Measurements from ENCODE around the gene ACO2.

- TF ChIP-seq CTCF (IDR thresholded peaks at IDR 0.05) (peak; percentile 54 to 93 (median 90)), POLR2A (IDR thresholded peaks at IDR 0.05) (no peak)
These were observed 48.5 kb downstream of the ACO2 start for GRCh38 chr22:41517172-41518047.

Data from esophagus squamous epithelium (tissue), 4 donors.